ENCODE results near the gene NCOA6.

GRCh38 chr20:34817801-34818200, 7.7 kb downstream of the NCOA6 start:
- TF ChIP-seq CTCF (conservative IDR thresholded peaks at IDR 0.05 in 1 of 2, IDR thresholded peaks at IDR 0.05 in 1 of 2; ENCODE audit: extremely low read depth in 1 of 2, insufficient read depth in 1 of 2, low read depth in 1 of 2, low read length in 2 of 2) (no peak), EZH2 (IDR thresholded peaks at IDR 0.05; ENCODE audit: borderline replicate concordance, low read length) (no peak)
